OCI-LY1 (cell line): Measurements from ENCODE around the gene KPNA3.

Experiments used
- H2AFZ ChIP-seq: fragments of 200-600 bp; sonication (generic), shearing (Covaris generic); 2 replicates; pipeline ENCODE4 v1.6.0; 2014; ENCODE audit warnings: antibody characterized with exemption, mild to moderate bottlenecking, low read length
- H3F3A ChIP-seq: fragments of 200-600 bp; sonication (generic), shearing (Covaris generic); 2 replicates; pipeline ENCODE4 v1.6.0; 2014; ENCODE audit warnings: mild to moderate bottlenecking, antibody characterized with exemption, low read length, moderate library complexity; ENCODE audit not compliant: insufficient read depth
- H3K27ac ChIP-seq: fragments of 200-600 bp; sonication (generic); 2 replicates; pipeline ENCODE4 v1.5.1; 2014; ENCODE audit warnings: low read length, mixed run types, mild to moderate bottlenecking, low read depth; ENCODE audit not compliant: poor library complexity, severe bottlenecking
- H3K27me3 ChIP-seq: fragments of 200-600 bp; sonication (generic); 2 replicates; pipeline ENCODE4 v1.6.0; 2014; ENCODE audit warnings: antibody characterized with exemption, mild to moderate bottlenecking, low read length, moderate library complexity; ENCODE audit not compliant: insufficient read depth
- H3K36me3 ChIP-seq: fragments of 200-600 bp; sonication (generic); 2 replicates; pipeline ENCODE4 v1.6.1; 2014; ENCODE audit warnings: mild to moderate bottlenecking, antibody characterized with exemption, low read length, moderate library complexity, mixed read lengths; ENCODE audit not compliant: insufficient read depth
- H3K4me1 ChIP-seq: fragments of 200-600 bp; sonication (generic); 2 replicates; pipeline ENCODE4 v1.5.1; 2014; ENCODE audit warnings: mild to moderate bottlenecking, low read length, moderate library complexity; ENCODE audit not compliant: insufficient read depth, severe bottlenecking
- H3K4me2 ChIP-seq: fragments of 200-600 bp; sonication (generic), shearing (Covaris generic); 2 replicates; pipeline ENCODE4 v1.6.1; 2014; ENCODE audit warnings: low read length
- H3K4me3 ChIP-seq: fragments of 200-600 bp; sonication (generic); 2 replicates; pipeline ENCODE4 v1.5.1; 2014; ENCODE audit warnings: low read length, low read depth, mild to moderate bottlenecking, mixed read lengths; ENCODE audit not compliant: poor library complexity, severe bottlenecking
- H3K79me2 ChIP-seq: fragments of 200-600 bp; shearing (Covaris generic); 2 replicates; pipeline ENCODE4 v1.6.1; 2016; ENCODE audit warnings: mixed run types, low read length, mixed read lengths; ENCODE audit not compliant: insufficient read depth
- H3K9ac ChIP-seq: fragments of 200-600 bp; sonication (generic), shearing (Covaris generic); 2 replicates; pipeline ENCODE4 v1.6.1; 2014; ENCODE audit warnings: mild to moderate bottlenecking, low read length, mixed read lengths
- H3K9me2 ChIP-seq: fragments of 200-600 bp; sonication (generic), shearing (Covaris generic); 2 replicates; pipeline ENCODE4 v1.6.1; 2014; ENCODE audit warnings: low read depth, mild to moderate bottlenecking, low read length, mixed read lengths
- H3K9me3 ChIP-seq: fragments of 200-600 bp; shearing (Covaris generic); 2 replicates; pipeline ENCODE4 v1.6.1; 2014; ENCODE audit warnings: low read length, mixed read lengths
- H4K20me1 ChIP-seq: fragments of 200-600 bp; sonication (generic), shearing (Covaris generic); 2 replicates; pipeline ENCODE4 v1.6.0; 2016; ENCODE audit warnings: mild to moderate bottlenecking, low read length; ENCODE audit not compliant: insufficient read depth
- CTCF ChIP-seq: fragments of 200-600 bp; sonication (generic), shearing (Covaris generic); IDR thresholded peaks from 2 replicates; pipeline ENCODE4 v1.5.1; 2017; ENCODE audit warnings: mild to moderate bottlenecking, antibody characterized with exemption, low read length, moderate library complexity, mixed read lengths
- EZH2 ChIP-seq: fragments of 200-600 bp; sonication (generic), shearing (Covaris generic); IDR thresholded peaks from 2 replicates; pipeline ENCODE4 v1.8.0; 2017; ENCODE audit warnings: borderline replicate concordance, mixed run types, mild to moderate bottlenecking, antibody characterized with exemption, low read length, moderate library complexity, mixed read lengths

The KPNA3 gene

DNA sequence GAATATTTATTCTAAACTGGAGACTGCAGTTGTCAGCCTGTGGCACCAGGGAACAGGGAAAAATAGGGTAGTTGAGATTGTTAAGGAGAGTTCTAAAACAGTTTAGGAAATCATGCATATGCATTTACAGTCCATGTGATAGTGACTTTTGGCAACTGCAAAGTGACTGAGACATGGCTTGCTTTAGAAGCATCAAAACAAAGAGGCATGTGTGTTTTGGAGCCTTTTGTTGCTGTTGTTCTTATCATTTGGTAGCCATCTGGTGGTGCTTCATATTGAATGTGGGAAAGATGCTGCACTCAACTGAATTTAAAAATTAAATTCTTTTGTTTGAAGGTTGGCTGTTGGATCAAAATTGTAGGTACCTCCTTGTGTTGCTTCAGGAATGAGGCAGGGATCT lies 91.0 kb downstream of the KPNA3 start:
- Histone ChIP-seq H3F3A (no peaks in the 10 kb centered on the region), H4K20me1 (no peaks in the 10 kb centered on the region), H2AFZ (no peak overlapping the region), H3K9me2 (no peaks in the 10 kb centered on the region), H3K36me3 (peaks cover 52% of the 10 kb centered on the region), H3K4me3 (no peak overlapping the region), H3K27ac (no peak overlapping the region), H3K4me2 (no peak overlapping the region), H3K4me1 (no peaks in the 10 kb centered on the region), H3K79me2 (no peaks in the 10 kb centered on the region), H3K9ac (no peak overlapping the region), H3K9me3 (no peaks in the 10 kb centered on the region), H3K27me3 (no peaks in the 10 kb centered on the region)
- no peak for TF ChIP-seq CTCF
- no peak for TF ChIP-seq EZH2

GRCh38 chr13:49697468-49697867 lies 95.0 kb downstream of the KPNA3 start:
- Histone ChIP-seq H3K9me2 (no peaks in the 10 kb centered on the region), H2AFZ (no peak overlapping the region), H3K9me3 (no peaks in the 10 kb centered on the region), H3K4me1 (no peaks in the 10 kb centered on the region), H3K4me2 (no peak overlapping the region), H3F3A (0 out of 2 replicates have a peak, but pooled peaks cover 2% of the 10 kb centered on the region), H3K36me3 (peaks cover 27% of the 10 kb centered on the region), H3K79me2 (no peaks in the 10 kb centered on the region), H3K4me3 (no peak overlapping the region), H3K27ac (no peak overlapping the region), H4K20me1 (no peaks in the 10 kb centered on the region), H3K27me3 (no peaks in the 10 kb centered on the region), H3K9ac (no peak overlapping the region)
- no peak for TF ChIP-seq EZH2
- TF ChIP-seq CTCF, result no peak

DNA sequence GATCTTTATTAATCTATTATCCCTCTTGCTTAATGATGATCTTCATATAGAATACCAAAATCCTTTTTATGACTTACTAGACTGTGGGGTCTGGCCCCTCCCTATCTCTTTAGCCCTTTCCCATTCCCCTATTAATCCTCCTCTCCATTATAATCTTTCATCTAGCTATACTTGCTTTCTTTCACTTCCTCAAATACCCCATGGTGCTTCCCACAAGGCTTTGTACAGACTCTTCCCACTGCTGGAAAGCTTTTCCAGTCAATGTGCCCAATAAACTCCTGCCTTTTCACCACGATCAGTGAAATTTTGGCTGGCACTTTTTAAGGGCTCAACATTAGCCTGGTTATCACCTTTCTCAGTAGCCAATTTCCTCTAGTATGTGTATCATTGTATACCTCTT lies 98.0 kb downstream of the KPNA3 start:
- Histone ChIP-seq H3K9ac (no peak overlapping the region), H3K27me3 (no peaks in the 10 kb centered on the region), H3K9me2 (no peaks in the 10 kb centered on the region), H3K79me2 (peaks cover 10% of the 10 kb centered on the region; the same call in 1 of the 2 replicates), H2AFZ (no peak overlapping the region), H3K36me3 (peaks cover 7% of the 10 kb centered on the region), H3K27ac (no peak overlapping the region), H4K20me1 (no peaks in the 10 kb centered on the region), H3K4me3 (no peak overlapping the region), H3K9me3 (no peaks in the 10 kb centered on the region), H3F3A (0 out of 2 replicates have a peak, but pooled peaks cover 2% of the 10 kb centered on the region), H3K4me2 (no peak overlapping the region), H3K4me1 (peaks cover 18% of the 10 kb centered on the region)
- TF ChIP-seq EZH2 (no peak), CTCF (no peak)
